GM10248 (cell line): ENCODE data around the gene PRICKLE1.

Experiments
- CTCF ChIA-PET: fragments of 300-600 bp; sonication (Branson Sonifier 250); formaldehyde crosslinking; extraction: SDS; loops from one replicate; lab custom pipeline; 2021; ENCODE audit warnings: antibody characterized with exemption; lab: Yijun Ruan, JAX
- POLR2A ChIA-PET: fragments of 350-650 bp; sonication (Branson Sonifier 250); formaldehyde crosslinking; extraction: SDS; loops from one replicate; lab custom pipeline; 2020; ENCODE audit warnings: antibody characterized with exemption; lab: Yijun Ruan, JAX
- DNase-seq: peaks from one replicate; pipeline ENCODE4 v3.0.0; 2012; ENCODE audit errors: extremely low spot score
- TF ChIP-seq, protein P1 (sequence below): IDR thresholded peaks from 2 replicates; pipeline ENCODE4 v1.5.1; 2012; ENCODE audit warnings: mild to moderate bottlenecking, low read depth; ENCODE audit errors: extremely low read depth, missing control alignments, control extremely low read depth

The PRICKLE1 gene

DNA sequence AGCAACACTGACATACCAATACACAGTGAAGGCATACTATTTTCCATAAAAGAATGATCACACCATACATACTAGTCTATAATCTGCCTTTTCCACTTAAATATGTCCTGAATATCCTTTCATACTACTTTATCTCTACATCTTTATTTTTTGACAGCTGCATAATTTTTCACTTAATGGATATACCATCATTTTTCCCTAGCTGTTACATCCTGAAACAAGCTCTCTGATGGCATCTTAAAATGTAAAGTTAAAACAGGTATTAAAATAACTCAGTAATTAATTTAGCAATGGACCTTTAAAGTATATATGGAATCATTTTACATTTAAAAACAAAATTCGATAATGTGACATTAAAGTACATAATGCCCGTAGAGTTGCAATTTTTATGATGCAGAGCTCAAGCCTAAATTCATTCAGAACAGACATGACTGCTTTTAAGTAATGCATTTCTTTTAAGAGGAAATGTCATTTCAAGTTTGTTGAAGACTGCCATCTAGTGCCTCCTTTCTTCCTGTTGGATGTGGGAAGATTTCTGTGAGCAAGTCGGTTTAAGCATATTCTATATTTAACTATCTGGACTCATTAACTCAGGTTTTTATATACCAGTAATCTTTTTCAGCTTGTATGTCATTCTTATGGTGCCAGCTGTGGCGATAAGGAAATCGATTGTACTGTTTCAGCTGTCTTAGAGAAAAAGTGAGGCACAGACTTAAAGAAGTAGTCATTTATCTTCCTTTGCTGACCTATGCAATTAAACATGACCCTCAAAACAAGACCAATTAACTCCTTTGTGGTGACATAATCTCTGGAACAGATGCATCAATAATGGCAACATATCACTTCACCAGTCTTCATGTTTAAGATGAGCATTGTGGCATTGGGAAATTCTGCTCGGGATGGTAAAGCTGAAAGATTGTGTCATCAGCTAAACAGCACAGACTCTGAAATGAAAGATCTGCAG, 20.3 kb downstream of the PRICKLE1 start:
- DNase-seq: peak; percentile 40
- POLR2A ChIA-PET: no interaction called here
- TF ChIP-seq, protein P1, sequence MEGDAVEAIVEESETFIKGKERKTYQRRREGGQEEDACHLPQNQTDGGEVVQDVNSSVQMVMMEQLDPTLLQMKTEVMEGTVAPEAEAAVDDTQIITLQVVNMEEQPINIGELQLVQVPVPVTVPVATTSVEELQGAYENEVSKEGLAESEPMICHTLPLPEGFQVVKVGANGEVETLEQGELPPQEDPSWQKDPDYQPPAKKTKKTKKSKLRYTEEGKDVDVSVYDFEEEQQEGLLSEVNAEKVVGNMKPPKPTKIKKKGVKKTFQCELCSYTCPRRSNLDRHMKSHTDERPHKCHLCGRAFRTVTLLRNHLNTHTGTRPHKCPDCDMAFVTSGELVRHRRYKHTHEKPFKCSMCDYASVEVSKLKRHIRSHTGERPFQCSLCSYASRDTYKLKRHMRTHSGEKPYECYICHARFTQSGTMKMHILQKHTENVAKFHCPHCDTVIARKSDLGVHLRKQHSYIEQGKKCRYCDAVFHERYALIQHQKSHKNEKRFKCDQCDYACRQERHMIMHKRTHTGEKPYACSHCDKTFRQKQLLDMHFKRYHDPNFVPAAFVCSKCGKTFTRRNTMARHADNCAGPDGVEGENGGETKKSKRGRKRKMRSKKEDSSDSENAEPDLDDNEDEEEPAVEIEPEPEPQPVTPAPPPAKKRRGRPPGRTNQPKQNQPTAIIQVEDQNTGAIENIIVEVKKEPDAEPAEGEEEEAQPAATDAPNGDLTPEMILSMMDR: peak; percentile 61
- CTCF ChIA-PET: interaction anchor here (0.6 to 4.8 kb wide), 14 partner anchors 9 to 1293 kb away, joined by 3 to 49 read pairs (median 4); no protein-coding TSS in a partner anchor

DNA sequence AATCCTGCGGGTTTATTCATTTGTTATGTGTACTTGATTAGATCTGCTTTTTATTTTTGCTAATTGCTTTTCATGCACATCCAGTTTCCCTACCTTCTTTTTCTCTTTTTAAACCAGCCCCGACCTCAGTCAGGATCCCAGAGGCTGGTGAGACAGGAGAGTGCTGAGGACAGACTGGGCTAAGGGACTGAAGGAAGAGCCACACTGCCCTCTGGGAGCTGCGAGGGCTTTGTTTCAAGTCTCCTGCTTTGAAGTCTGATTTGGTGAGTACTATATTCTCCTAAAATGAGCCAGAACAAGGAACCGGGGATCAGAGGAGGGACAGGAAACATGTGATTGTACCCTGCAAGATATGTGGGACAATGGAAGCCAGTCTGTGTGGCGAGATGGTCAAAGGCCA, 23.9 kb downstream of the PRICKLE1 start:
- no peak for DNase-seq
- POLR2A ChIA-PET: no interaction called here
- TF ChIP-seq, protein P1: no peak
- CTCF ChIA-PET: interaction anchor here (2.2 kb wide), 2 partner anchors 10 to 87 kb away, joined by 4 to 5 read pairs; no protein-coding TSS in a partner anchor

DNA sequence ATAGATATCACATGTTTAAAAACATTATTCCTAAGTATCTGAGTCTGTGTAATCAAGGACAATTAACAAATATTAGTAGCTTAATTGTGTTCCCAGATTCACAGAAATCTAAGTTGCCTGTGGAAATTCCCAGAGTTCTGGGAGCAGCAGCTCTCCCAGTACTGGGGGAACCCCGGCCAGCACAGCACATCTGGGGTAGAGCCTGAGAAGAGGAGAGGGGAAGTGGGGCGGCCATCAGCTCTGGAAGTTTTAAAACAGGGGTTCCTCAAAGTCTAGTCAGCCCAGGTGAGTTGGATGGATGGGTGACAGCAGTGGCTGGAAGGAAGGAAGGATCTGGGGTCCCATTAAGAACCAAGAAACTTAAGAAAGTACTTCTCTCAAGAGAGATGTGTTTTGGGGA, 24.6 kb downstream of the PRICKLE1 start:
- DNase-seq: no peak
- CTCF ChIA-PET: interaction anchor here (2.2 kb wide), 2 partner anchors 9 to 86 kb away, joined by 4 to 5 read pairs; no protein-coding TSS in a partner anchor
- TF ChIP-seq, protein P1: no peak
- POLR2A ChIA-PET: no interaction called here

DNA sequence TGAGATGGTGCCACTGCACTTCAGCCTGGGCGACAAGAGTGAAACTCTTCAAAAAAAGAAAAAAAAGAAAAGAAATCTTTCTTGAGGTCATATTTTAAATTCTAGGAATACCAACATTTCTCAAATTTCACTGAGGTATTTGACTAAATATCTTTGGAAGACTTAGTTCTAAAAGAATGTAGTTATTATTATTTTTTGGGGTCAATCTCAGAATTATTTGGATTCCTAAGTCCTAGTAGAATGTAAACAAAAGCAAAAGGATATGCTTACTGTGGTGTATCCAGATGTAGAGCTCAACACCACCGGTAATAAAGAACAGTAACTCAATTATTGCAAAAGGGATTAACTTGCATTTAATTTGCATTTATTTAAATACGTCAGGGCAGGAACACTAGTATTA, 25.0 kb downstream of the PRICKLE1 start:
- no peak for DNase-seq
- ChIA-PET POLR2A (no interaction called here), CTCF (interaction anchor here (2.2 kb wide), 2 partner anchors 9 to 86 kb away, joined by 4 to 5 read pairs; no protein-coding TSS in a partner anchor)
- TF ChIP-seq, protein P1: no peak

DNA sequence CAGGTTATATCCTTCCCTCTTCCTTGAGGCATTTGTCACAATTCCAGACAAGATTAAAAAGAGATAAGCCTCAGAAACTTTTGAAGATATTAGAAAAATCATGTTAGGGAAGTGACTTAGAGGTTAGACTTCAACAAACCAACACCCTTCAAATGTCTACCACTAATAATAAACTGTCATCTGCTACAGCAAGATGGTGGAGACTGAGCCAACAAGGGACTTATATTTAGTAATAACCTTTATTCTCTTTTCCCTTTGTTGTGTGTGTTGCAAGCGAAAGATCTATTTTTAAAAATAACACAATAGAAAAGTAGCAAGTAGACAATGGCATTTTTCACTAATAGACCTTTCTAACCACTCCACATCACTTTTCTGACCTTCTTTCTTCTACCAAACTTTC, 28.6 kb downstream of the PRICKLE1 start:
- no peak for DNase-seq
- POLR2A ChIA-PET: no interaction called here
- CTCF ChIA-PET: interaction anchor here (1.2 kb wide), 1 partner anchor 10 kb away, joined by 6 read pairs; no protein-coding TSS in a partner anchor
- TF ChIP-seq, protein P1: no peak

DNA sequence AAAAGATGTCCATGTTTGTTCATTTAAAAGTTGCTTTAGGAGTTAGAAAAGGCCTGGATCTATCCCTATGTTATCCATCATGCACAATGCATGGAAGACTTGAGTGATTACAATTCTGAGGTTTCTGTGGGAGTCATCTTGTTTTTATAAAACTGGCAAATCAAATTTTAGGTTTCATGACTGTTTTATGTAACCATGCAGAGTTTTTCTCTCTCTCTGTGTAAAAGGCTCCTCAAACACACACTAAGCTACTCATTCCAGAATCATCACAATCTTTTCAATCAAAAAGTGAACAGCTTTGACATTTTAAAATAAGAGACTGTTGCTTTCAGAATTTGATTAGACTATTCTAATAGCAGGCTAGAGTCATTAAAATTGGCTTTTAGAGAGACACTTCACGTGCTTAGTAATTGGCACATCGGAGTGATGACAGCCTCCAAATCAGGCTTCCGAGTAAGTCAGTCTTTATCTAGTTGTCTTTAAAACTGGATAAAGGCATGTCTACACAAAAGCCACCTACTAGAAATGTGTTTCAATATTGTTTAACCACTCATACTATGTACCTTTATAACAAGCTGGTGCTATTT, 31.9 kb downstream of the PRICKLE1 start:
- DNase-seq: no peak
- TF ChIP-seq, protein P1: no peak
- ChIA-PET POLR2A (no interaction called here), CTCF (interaction anchor here (1.9 kb wide), 1 partner anchor 13 kb away, joined by 4 read pairs; no protein-coding TSS in a partner anchor)
